ENCODE measurements around the gene GPHB5.

GRCh38 chr14:63344336-63344735 lies 25.6 kb upstream of the GPHB5 start:
- TF ChIP-seq, protein P1, sequence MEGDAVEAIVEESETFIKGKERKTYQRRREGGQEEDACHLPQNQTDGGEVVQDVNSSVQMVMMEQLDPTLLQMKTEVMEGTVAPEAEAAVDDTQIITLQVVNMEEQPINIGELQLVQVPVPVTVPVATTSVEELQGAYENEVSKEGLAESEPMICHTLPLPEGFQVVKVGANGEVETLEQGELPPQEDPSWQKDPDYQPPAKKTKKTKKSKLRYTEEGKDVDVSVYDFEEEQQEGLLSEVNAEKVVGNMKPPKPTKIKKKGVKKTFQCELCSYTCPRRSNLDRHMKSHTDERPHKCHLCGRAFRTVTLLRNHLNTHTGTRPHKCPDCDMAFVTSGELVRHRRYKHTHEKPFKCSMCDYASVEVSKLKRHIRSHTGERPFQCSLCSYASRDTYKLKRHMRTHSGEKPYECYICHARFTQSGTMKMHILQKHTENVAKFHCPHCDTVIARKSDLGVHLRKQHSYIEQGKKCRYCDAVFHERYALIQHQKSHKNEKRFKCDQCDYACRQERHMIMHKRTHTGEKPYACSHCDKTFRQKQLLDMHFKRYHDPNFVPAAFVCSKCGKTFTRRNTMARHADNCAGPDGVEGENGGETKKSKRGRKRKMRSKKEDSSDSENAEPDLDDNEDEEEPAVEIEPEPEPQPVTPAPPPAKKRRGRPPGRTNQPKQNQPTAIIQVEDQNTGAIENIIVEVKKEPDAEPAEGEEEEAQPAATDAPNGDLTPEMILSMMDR (IDR thresholded peaks at IDR 0.05) = no peak
- TF ChIP-seq POLR2AphosphoS5 (IDR thresholded peaks at IDR 0.05) (no peak), POLR2A (IDR thresholded peaks at IDR 0.05; ENCODE audit: low read depth) (no peak)

Measured in esophagus muscularis mucosa (tissue), 3 donors.